Astrocyte of the hippocampus (primary cell): ENCODE measurements around the gene SPTBN1.

Experiments
- DNase-seq: peaks from one replicate; pipeline ENCODE4 v3.0.0; 2011; ENCODE audit warnings: low read depth, low spot score

The SPTBN1 gene

DNA sequence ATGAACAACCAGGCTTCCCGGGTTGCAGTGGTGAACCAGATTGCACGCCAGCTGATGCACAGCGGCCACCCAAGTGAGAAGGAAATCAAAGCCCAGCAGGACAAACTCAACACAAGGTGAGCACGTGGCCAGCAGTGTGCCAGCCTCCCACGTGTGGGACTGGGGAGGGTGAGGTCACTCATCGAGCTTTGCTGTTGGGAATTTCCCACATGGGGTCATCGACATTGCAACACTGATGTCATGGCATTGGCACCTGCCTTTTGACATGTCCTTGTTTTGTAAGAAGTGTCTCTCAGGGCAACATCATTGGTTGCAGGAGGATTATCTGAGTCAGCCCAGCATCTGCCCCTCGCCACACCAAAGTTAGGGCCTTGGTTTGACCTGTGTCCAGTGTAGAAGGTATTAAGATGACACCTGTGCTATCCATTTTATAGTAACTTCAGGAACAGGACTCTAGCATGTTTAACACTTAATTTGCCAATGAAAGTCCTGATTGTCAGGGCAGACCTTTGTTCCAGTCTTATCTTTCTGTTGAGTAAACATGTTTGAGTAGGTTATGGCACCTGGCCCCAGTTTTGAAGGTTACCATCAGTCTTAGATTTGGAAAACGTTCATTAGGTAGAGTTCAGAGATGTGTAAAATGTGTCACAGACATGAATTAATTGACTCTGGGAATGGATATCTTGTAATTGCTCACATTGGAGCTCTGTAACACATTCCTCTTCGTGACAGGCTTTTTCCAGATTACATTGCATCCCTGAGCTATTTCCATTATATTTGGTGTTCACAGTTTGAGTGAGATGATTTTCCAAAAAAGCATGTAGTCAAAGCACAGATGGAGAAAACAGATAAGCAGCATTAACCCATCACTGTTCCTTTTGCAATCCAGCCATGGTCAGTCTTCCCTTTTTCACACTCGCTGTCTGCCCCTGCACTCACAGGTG, 174.1 kb downstream of the SPTBN1 start:
- DNase-seq: peak; percentile 60

DNA sequence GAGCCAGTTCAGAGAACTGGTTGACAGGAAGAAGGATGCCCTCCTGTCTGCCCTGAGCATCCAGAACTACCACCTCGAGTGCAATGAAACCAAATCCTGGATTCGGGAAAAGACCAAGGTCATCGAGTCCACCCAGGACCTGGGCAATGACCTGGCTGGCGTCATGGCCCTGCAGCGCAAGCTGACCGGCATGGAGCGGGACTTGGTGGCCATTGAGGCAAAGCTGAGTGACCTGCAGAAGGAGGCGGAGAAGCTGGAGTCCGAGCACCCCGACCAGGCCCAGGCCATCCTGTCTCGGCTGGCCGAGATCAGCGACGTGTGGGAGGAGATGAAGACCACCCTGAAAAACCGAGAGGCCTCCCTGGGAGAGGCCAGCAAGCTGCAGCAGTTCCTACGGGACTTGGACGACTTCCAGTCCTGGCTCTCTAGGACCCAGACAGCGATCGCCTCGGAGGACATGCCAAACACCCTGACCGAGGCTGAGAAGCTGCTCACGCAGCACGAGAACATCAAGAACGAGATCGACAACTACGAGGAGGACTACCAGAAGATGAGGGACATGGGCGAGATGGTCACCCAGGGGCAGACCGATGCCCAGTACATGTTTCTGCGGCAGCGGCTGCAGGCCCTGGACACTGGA, 174.9 kb downstream of the SPTBN1 start:
- DNase-seq: no peak

DNA sequence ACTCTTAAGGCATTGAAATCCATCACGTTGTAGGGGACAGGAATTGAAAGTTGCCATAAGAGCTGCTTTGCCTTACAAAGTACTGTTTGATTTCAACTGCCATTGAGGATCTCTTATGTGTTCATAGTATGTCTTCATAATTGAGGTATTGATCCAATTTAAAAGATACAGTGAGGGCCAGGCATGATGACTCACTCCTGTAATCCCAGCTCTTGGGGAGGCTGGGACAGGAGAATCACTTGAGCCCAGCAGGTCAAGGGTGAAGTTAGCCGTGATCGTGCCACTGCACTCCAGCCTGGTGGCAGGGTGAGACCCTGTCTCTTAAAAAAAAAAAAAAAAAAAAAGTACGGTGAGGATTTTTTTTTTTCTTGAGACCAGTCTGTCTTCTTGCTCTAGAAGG, 175.6 kb downstream of the SPTBN1 start:
- no peak for DNase-seq

DNA sequence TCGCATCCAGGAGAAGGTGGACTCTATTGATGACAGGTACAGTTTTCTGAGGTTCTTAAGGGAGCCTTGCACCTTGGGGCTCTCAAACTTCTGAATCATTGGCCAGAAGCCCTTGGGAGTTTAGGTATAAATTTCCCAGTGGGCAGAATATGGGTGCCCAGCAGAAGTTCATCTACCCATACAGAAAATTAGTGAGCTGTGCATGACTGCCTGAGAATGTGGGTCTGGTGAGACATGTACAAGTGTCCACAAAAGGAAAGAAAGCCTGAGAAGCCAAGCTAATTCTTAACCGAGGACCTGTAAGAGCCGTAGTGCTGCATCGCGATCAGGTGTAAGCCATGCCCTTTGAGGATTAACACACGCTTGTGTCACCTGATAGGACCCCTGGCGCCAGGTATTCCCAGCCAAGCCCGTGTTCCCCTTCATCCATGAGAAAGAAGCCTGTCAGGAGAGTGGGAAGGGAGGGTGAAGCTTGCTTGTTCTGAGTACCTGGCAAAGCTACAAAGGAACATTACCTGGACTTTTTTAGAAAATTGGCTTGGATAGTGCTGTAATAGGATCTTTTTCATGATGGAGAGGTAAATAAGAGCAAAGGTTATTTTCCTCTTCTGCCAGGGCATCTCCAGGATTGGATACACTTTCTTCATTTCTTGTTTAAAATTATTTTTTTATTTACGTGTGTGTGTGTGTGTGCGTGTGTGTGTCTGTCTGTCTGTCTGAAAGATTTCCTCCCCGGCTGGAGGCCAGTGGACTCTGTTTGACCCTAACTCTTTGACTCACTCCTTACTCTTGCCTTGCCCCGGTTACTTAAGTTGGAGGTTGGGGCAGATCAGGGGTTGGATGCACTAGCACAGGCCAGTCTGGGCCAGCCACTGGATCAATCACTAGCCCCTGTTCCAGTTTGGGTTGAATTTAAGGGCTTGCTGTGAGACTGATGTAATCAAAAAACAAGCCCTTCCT, 176.9 kb downstream of the SPTBN1 start:
- peak; percentile 57 for DNase-seq

DNA sequence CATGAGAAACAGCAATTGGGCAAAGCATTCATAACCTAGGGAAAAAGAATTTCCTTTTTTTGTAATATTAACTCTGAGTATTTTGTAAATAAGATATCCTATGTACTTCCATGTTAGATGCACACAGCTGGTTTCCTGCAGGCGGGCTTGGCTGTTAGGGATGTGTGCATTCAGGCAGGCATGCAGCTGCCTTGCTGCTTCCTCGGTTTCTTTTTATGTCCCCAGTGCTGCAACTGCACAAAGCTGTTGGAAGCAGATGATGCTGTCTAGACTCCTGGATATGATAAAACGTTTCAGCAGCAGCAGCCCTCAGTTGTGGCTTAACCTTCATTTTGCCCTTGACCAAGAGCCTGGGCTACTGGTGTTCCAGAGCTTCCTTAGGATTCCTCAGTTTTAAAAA, 177.9 kb downstream of the SPTBN1 start:
- DNase-seq: no peak

DNA sequence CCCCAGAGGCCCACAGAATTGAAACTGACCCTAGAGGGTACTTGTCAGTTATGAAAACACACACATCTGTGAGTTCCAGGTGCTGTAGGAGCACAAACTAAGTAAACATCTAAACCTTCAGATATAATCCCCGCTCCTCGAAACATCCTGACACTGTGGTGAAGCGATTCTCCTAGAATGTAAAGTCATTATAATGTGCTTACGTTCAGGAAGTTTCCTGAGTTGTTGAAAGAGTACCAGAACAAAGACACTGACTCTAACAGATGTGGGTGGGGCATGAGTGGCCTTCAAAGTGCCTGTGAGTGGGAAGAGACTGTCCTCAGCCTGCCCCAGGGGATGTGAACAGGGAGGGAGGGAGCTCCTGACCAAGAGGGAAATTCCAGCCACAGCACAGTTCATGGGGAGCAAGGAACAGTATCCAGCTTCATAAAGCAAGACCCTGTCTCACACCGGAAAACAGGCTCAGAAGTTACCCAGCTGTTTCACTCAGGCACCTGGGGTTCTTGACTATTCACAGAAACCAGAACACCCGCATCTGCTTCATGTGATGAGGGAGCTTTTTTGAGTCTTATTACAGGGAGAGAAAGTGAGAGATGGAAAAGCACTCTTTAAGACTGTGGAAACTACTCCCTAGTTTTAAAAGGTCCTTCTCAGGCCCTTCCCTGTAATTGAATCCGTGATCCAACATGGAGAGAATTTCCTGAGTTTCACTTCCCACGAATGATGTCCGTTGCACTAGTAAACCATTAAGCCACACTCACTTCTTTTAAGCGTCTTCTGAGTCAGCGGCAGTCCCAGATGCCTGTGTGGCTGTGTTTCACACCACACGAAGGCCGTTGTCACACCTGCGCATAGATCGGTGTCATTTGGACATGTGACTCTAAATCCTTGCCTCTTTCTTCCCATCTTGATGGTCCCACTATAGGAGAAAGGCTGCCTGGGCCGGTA, 178.7 kb downstream of the SPTBN1 start:
- DNase-seq: peak; percentile 55

DNA sequence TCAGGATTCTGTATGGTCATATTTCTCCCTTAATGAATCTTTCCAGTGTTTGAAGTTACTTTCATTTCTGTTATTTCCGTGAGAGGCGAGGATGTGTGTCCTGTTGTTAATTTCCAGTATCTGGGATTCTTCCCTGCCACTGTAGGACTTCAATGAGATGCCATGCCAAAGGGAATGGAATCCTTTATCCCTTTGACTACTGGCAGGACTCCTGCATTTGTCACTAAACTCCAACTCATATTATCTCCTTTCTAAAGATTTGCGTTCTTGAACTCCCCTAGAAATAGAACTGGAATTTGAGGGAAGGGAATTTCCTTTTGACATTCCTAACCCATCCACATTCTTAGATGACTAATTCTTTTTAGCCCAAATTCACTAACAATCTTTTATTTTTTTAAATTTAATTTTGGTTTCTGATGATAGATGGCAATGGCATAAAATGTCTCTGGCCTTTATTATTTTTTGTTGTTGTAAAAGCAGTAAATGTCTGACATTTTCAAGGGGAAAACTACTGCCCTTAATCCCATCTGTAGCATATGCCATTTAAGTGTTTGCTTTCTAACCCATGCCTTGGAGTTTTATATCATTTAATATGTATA, 179.5 kb downstream of the SPTBN1 start:
- peak; percentile 50 for DNase-seq

DNA sequence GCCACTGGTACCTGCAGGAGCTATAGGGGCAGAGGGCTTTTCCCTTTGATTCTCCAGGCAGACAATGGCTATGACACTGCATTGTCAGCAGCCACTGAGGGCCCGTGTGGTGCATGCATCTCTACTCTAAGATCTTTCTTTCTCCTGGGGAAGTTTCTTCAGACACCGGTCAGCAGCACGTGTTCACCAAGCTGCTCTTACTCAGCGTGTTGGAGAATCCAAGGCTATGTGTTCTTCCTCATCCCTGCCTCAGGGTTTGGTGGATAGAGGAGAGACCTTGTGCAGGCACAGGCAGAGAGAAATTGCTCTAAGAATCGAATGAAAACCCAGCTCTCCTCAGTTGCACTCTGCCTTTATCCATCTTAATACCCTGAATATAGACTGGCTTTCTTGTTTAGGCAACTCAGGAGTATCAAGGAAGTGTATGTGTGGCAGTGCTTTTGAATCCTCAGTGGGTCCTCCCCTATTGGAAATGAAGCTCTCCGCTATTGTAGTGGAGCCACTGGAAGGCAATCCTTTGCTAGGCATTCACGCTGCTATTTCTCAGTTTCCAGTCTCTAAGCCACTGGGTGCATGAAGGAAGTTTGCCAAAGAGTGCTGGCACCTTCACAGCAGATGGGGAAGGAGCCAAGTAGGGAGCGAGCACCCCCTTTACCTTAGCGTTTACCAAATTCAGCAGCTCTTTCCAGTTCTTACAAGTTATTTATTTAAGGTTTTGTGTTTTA, 180.4 kb downstream of the SPTBN1 start:
- no peak for DNase-seq

DNA sequence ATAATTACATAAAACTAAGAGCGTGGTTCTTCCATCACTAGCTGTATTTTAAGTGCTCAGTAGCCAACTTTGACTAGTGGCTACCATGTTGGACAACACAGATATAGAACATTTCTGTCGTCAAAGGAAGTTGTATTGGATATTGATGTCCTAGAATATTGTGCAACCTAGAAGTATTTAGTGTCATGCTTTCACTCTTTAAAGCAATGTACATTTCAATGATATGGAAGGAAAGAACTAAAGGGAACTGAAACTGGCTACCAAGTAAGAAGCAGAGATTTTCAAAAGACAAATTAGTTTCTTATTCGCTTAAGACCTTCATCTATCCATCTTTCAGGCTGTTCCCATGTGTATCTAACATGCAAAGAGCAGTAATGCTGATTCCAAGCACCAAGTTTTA, 182.0 kb downstream of the SPTBN1 start:
- DNase-seq: no peak

DNA sequence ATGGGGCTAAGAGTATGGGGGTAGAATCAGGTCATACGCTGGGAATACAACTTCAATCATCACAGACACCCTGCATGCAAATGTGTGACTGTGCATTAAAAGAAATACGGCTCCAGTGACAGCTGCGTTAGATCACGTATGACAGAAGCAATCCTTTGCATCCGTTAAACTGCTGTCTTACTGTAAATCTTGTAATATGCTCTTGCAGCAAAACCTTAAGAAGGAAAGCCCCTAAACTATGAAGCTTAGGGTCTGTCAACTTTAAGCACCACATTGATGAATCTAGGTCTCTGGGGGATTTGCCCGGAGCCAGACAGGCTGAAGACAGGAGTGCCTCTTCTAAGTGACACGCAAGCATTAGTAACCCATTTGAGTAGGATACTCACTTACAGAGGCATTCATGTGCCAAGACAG, 182.7 kb downstream of the SPTBN1 start:
- DNase-seq: no peak

DNA sequence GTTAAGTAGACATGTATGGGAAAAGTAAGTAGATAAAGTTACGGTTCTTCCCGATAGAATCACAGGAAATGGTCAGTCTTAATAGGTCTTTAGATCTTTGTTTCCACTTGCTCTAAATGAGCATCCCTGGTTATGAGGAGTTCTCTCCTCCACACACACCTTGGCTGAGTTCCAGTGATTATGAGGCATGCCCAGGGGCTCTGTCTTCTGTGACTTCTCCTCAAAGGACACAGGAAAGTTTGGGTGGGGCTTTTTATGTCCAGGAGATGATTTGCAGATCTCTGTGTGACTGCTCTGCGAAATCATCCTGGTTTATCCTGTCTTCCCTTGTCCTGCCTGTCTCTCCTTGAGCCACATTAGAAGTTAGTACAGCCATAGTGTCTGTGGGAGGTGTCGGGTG, 183.5 kb downstream of the SPTBN1 start:
- no peak for DNase-seq

DNA sequence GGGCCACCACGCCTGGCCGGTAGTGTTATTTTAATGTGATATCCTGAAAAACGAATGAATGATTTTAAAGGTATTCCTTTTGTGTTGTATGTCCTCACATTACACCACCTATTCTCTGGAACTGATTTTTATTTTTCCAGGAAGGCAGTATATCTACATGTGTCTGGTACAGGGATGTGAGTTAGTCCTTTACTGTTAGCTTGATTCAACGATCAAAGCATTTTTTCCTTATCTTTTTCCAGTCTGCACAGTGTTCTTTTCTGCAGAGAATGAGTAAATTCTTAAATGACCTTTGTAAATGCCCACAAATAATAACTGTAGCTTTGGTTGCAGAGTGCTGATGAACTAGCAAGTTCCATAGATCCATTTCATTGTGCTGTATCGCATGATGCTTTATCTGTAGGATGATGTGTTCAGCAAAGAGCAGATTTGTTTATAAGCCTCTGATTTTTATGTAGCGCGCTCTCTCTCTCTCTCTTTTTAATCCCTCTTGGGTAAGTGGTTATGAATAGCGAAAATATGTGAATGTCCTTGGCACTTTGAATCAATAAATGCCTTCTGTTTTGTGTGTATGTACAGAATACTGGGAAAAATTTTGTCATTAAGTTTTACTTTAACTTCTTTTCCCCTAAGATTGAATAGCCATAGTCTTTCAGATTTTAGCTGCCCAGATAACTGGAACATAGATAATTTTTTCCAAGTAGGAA, 184.9 kb downstream of the SPTBN1 start:
- no peak for DNase-seq

DNA sequence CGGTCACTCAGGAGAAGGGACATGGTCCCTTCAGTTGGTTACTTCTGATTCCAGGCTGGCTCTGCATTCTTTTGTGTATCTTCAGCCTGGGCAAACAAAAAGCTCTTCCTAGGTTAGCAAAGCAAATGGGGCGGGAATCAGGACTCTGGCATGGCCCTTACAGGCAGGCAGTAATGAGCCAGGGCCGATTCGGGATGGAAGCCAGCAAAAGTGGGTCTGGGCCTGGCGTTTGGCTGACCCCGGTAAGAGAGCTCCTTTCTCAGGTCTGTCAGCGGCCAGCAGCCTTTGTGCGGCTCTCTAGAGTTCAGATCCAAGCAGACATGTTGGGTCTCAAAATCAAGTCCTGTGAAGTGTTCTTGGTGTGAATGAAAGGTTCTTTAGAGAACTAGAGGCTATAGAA, 185.9 kb downstream of the SPTBN1 start:
- DNase-seq: peak; percentile 52

DNA sequence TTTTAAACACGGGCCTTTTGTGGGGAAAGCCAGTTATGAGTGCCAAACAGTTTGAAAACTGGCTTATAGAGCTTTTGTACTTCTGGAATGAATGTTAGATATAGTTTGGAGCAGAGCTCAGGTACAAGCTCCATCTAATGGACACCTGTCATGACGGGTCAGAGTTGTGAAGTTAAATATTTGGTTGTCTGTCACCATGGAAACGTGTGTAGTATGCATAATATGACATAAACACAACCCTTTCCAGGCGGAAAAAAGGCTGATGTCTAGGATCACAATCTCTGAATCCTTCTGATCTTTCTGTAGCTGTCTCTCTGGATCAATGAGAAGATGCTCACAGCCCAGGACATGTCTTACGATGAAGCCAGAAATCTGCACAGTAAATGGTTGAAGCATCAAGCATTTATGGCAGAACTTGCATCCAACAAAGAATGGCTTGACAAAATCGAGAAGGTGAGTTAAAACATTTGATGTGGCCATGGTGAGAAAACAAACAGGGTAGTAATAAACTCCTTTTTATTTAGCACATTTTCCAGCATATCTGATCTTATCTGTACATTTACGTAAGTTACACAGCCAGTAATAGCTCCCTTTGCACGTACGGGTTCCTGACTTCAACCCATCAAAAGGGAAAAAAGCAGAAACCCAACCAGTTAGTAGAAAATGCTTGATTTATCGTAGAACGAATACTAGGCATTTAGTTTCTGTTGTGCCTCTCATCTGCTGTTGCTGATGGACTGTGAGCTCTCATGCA, 186.7 kb downstream of the SPTBN1 start:
- DNase-seq: no peak

DNA sequence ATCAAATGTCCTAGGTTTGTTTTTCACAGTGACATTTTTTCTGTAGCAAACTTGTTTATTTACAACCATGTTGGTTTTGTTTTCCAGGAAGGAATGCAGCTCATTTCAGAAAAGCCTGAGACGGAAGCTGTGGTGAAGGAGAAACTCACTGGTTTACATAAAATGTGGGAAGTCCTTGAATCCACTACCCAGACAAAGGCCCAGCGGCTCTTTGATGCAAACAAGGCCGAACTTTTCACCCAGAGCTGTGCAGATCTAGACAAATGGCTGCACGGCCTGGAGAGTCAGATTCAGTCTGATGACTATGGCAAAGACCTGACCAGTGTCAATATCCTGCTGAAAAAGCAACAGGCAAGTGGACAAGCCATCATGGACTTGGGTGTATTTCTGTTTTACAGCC, 188.1 kb downstream of the SPTBN1 start:
- peak; percentile 49 for DNase-seq

DNA sequence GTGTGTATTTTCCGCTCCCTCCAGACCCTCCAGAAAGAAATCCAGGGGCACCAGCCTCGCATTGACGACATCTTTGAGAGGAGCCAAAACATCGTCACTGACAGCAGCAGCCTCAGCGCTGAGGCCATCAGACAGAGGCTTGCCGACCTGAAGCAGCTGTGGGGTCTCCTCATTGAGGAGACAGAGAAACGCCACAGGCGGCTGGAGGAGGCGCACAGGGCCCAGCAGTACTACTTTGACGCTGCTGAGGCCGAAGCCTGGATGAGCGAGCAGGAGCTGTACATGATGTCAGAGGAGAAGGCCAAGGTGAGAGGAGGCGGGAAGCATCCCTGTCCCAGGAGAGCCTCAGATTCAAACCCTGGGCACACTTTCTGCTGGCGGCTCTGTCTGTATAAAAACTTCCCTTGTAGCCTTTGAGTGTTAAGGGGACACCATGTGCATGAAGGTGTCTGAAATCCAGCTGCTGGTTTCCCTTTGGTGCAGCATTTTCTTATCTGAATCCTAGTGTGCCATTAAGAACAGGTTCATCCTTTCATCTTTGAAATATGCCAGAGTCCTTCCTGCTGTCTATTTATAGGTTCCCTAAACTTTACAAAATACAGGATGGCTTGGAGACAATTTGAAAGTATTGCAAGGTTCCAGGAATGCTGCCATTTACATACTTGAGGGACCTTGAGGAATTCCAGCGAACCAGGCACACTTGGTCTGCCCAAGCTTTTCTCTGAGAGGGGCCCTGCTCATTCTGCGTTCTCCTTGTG, 190.2 kb downstream of the SPTBN1 start:
- peak; percentile 27 for DNase-seq

DNA sequence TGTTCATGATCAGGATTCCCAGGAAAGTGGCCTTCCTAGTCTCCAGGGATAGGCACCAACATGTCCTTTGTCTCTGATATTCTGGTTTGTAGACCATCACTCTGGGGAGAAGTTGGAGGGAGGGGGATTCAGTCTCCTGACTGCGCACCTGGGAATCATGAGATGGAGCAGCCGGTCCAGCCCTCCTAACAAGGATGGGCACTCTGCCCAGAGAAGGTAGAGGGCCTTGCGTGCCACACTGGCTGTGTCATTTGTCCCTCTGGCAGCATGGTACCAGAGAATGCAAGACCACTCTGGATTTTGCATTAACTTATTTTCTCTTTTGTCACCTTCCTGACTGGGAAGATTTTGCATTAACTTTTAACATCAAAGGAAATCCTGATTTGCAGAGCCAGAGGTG, 192.1 kb downstream of the SPTBN1 start:
- no peak for DNase-seq

DNA sequence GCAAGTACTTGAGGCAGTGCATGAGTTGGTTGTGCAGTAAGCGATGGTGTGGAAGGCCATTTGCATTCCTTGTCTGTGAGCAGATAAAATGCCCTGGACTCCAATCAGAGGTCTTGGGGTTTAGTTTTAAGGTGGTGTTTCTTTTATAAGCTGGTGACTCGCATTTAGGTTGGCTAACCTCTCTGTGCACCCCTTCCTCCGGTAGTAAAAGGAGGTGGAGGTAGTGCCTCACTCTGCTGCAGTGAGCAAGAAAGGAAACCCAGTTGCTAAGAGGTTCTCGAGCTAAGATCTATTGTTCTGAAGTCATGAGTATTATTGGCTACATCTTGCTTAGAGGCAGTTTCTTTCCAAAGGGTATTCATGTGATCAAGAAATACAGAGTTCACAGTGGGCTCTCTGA, 193.1 kb downstream of the SPTBN1 start:
- no peak for DNase-seq
